ENCODE results near the gene INTS2.
"Not testable (repeated sequence)": the region's sequence is repeated elsewhere in the genome, so short reads cannot be mapped to it uniquely, and the experiment has no call there.

The INTS2 gene

GRCh38 chr17:61833536-61834193 is 94.1 kb downstream of the INTS2 start:
- peaks cover 11% of the 10 kb centered on the region for H3K4me1 ChIP-seq (ENCODE audit: control insufficient read depth, insufficient read depth, low read length)
- H3K36me3 ChIP-seq (ENCODE audit: control insufficient read depth, insufficient read depth, low read length, severe bottlenecking) = no peaks in the 10 kb centered on the region
- no peak overlapping the region for H3K4me3 ChIP-seq (ENCODE audit: low read length)
- no peaks in the 10 kb centered on the region for H3K27me3 ChIP-seq (replicated peaks; ENCODE audit: control insufficient read depth, insufficient read depth, low read length)
- no peaks in the 10 kb centered on the region for H3K9me3 ChIP-seq (ENCODE audit: control insufficient read depth, low read length)
- H3K9ac ChIP-seq (ENCODE audit: low read length) = no peak overlapping the region
- peak; percentile 68 for DNase-seq (ENCODE audit: low read depth)

- H3K9me3 ChIP-seq (ENCODE audit: control insufficient read depth, low read length) = no peaks in the 10 kb centered on the region
- no peak overlapping the region for H3K9ac ChIP-seq (ENCODE audit: low read length)
- DNase-seq (ENCODE audit: low read depth) = no peak
- H3K4me3 ChIP-seq (ENCODE audit: low read length) = no peak overlapping the region
- H3K36me3 ChIP-seq (ENCODE audit: control insufficient read depth, insufficient read depth, low read length, severe bottlenecking) = no peaks in the 10 kb centered on the region
- H3K27me3 ChIP-seq (replicated peaks; ENCODE audit: control insufficient read depth, insufficient read depth, low read length) = no peaks in the 10 kb centered on the region
- peaks cover 11% of the 10 kb centered on the region for H3K4me1 ChIP-seq (ENCODE audit: control insufficient read depth, insufficient read depth, low read length)
These were observed 95.3 kb downstream of the INTS2 start for GRCh38 chr17:61832463-61832862.

- Histone ChIP-seq H3K4me1 (ENCODE audit: control insufficient read depth, insufficient read depth, low read length) (peaks cover 11% of the 10 kb centered on the region), H3K27me3 (replicated peaks; ENCODE audit: control insufficient read depth, insufficient read depth, low read length) (no peaks in the 10 kb centered on the region), H3K9ac (ENCODE audit: low read length) (no peak overlapping the region), H3K36me3 (ENCODE audit: control insufficient read depth, insufficient read depth, low read length, severe bottlenecking) (no peaks in the 10 kb centered on the region), H3K4me3 (ENCODE audit: low read length) (no peak overlapping the region), H3K9me3 (ENCODE audit: control insufficient read depth, low read length) (no peaks in the 10 kb centered on the region)
- DNase-seq (ENCODE audit: low read depth) = no peak
These were observed 96.7 kb downstream of the INTS2 start for GRCh38 chr17:61831099-61831498.

GRCh38 chr17:61828694-61829093 is 99.1 kb downstream of the INTS2 start:
- H3K36me3 ChIP-seq (ENCODE audit: control insufficient read depth, insufficient read depth, low read length, severe bottlenecking) = no peaks in the 10 kb centered on the region
- H3K9me3 ChIP-seq (ENCODE audit: control insufficient read depth, low read length) = no peaks in the 10 kb centered on the region
- no peaks in the 10 kb centered on the region for H3K27me3 ChIP-seq (replicated peaks; ENCODE audit: control insufficient read depth, insufficient read depth, low read length)
- H3K4me3 ChIP-seq (ENCODE audit: low read length) = no peak overlapping the region
- H3K9ac ChIP-seq (ENCODE audit: low read length) = no peak overlapping the region
- DNase-seq (ENCODE audit: low read depth) = no peak
- peaks cover 3% of the 10 kb centered on the region for H3K4me1 ChIP-seq (ENCODE audit: control insufficient read depth, insufficient read depth, low read length)

- Histone ChIP-seq H3K4me3 (ENCODE audit: low read length) (no peak overlapping the region), H3K36me3 (ENCODE audit: control insufficient read depth, insufficient read depth, low read length, severe bottlenecking) (no peaks in the 10 kb centered on the region), H3K4me1 (ENCODE audit: control insufficient read depth, insufficient read depth, low read length) (no peaks in the 10 kb centered on the region), H3K9me3 (ENCODE audit: control insufficient read depth, low read length) (no peaks in the 10 kb centered on the region), H3K27me3 (replicated peaks; ENCODE audit: control insufficient read depth, insufficient read depth, low read length) (no peaks in the 10 kb centered on the region), H3K9ac (ENCODE audit: low read length) (no peak overlapping the region)
- DNase-seq (ENCODE audit: low read depth) = no peak
These were observed 100.0 kb downstream of the INTS2 start for GRCh38 chr17:61827649-61828395.

GRCh38 chr17:61826866-61827265 is 100.9 kb downstream of the INTS2 start:
- H3K9ac ChIP-seq (ENCODE audit: low read length); H3K27me3 ChIP-seq (replicated peaks; ENCODE audit: control insufficient read depth, insufficient read depth, low read length); H3K4me1 ChIP-seq (ENCODE audit: control insufficient read depth, insufficient read depth, low read length); H3K36me3 ChIP-seq (ENCODE audit: control insufficient read depth, insufficient read depth, low read length, severe bottlenecking); H3K4me3 ChIP-seq (ENCODE audit: low read length); H3K9me3 ChIP-seq (ENCODE audit: control insufficient read depth, low read length); DNase-seq (ENCODE audit: low read depth): not testable (repeated sequence)

GRCh38 chr17:61826198-61826597 is 101.6 kb downstream of the INTS2 start:
- not testable (repeated sequence) for H3K27me3 ChIP-seq (replicated peaks; ENCODE audit: control insufficient read depth, insufficient read depth, low read length); H3K9ac ChIP-seq (ENCODE audit: low read length); H3K4me1 ChIP-seq (ENCODE audit: control insufficient read depth, insufficient read depth, low read length); H3K4me3 ChIP-seq (ENCODE audit: low read length); H3K9me3 ChIP-seq (ENCODE audit: control insufficient read depth, low read length); H3K36me3 ChIP-seq (ENCODE audit: control insufficient read depth, insufficient read depth, low read length, severe bottlenecking); DNase-seq (ENCODE audit: low read depth)

GRCh38 chr17:61825448-61826137 is 102.2 kb downstream of the INTS2 start:
- no peaks in the 10 kb centered on the region for H3K4me1 ChIP-seq (ENCODE audit: control insufficient read depth, insufficient read depth, low read length)
- peaks cover 4% of the 10 kb centered on the region for H3K9me3 ChIP-seq (ENCODE audit: control insufficient read depth, low read length)
- no peaks in the 10 kb centered on the region for H3K36me3 ChIP-seq (ENCODE audit: control insufficient read depth, insufficient read depth, low read length, severe bottlenecking)
- no peaks in the 10 kb centered on the region for H3K27me3 ChIP-seq (replicated peaks; ENCODE audit: control insufficient read depth, insufficient read depth, low read length)
- H3K4me3 ChIP-seq (ENCODE audit: low read length) = no peak overlapping the region
- no peak overlapping the region for H3K9ac ChIP-seq (ENCODE audit: low read length)
- DNase-seq (ENCODE audit: low read depth) = no peak

GRCh38 chr17:61822326-61823285 is 105.2 kb downstream of the INTS2 start:
- no peaks in the 10 kb centered on the region for H3K27me3 ChIP-seq (replicated peaks; ENCODE audit: control insufficient read depth, insufficient read depth, low read length)
- H3K9me3 ChIP-seq (ENCODE audit: control insufficient read depth, low read length) = peaks cover 4% of the 10 kb centered on the region
- H3K4me1 ChIP-seq (ENCODE audit: control insufficient read depth, insufficient read depth, low read length) = no peaks in the 10 kb centered on the region
- no peaks in the 10 kb centered on the region for H3K36me3 ChIP-seq (ENCODE audit: control insufficient read depth, insufficient read depth, low read length, severe bottlenecking)
- no peak overlapping the region for H3K9ac ChIP-seq (ENCODE audit: low read length)
- no peak for DNase-seq (ENCODE audit: low read depth)
- H3K4me3 ChIP-seq (ENCODE audit: low read length) = no peak overlapping the region

- Histone ChIP-seq H3K27me3 (replicated peaks; ENCODE audit: control insufficient read depth, insufficient read depth, low read length) (no peaks in the 10 kb centered on the region), H3K4me3 (ENCODE audit: low read length) (no peak overlapping the region), H3K9ac (ENCODE audit: low read length) (no peak overlapping the region)
These were observed 106.1 kb downstream of the INTS2 start for GRCh38 chr17:61821655-61822054.

GRCh38 chr17:61819265-61819664 is 108.5 kb downstream of the INTS2 start:
- not testable (repeated sequence) for H3K4me1 ChIP-seq (ENCODE audit: control insufficient read depth, insufficient read depth, low read length); H3K27me3 ChIP-seq (replicated peaks; ENCODE audit: control insufficient read depth, insufficient read depth, low read length); H3K9me3 ChIP-seq (ENCODE audit: control insufficient read depth, low read length); H3K4me3 ChIP-seq (ENCODE audit: low read length); H3K36me3 ChIP-seq (ENCODE audit: control insufficient read depth, insufficient read depth, low read length, severe bottlenecking); H3K9ac ChIP-seq (ENCODE audit: low read length); DNase-seq (ENCODE audit: low read depth)

More at GRCh38 chr17:61821655-61822054, 106.1 kb downstream of the INTS2 start:
- Histone ChIP-seq H3K4me1 (ENCODE audit: control insufficient read depth, insufficient read depth, low read length) (no peaks in the 10 kb centered on the region), H3K36me3 (ENCODE audit: control insufficient read depth, insufficient read depth, low read length, severe bottlenecking) (no peaks in the 10 kb centered on the region), H3K9me3 (ENCODE audit: control insufficient read depth, low read length) (peaks cover 4% of the 10 kb centered on the region)
- DNase-seq (ENCODE audit: low read depth) = no peak
